ENCODE measurements around the gene CCDC9B.

The CCDC9B gene

GRCh38 chr15:40306371-40306770 lies 34.4 kb downstream of the CCDC9B start:
- peak; percentile 14 for DNase-seq

- no peak for DNase-seq
Observed at GRCh38 chr15:40305281-40305680, 35.5 kb downstream of the CCDC9B start.

- no peak for DNase-seq
Observed at GRCh38 chr15:40303576-40303975, 37.2 kb downstream of the CCDC9B start.

- no peak for DNase-seq
Observed at GRCh38 chr15:40302981-40303380, 37.8 kb downstream of the CCDC9B start.

GRCh38 chr15:40302288-40302886 lies 38.4 kb downstream of the CCDC9B start:
- no peak for DNase-seq

- DNase-seq, result no peak
Observed at GRCh38 chr15:40301467-40302179, 39.1 kb downstream of the CCDC9B start.

- no peak for DNase-seq
Observed at GRCh38 chr15:40300771-40301170, 40.0 kb downstream of the CCDC9B start.

GRCh38 chr15:40300367-40300766 lies 40.4 kb downstream of the CCDC9B start:
- DNase-seq, result no peak

GRCh38 chr15:40298216-40298935 lies 42.4 kb downstream of the CCDC9B start:
- DNase-seq, result no peak

GRCh38 chr15:40297356-40297755 lies 43.4 kb downstream of the CCDC9B start:
- DNase-seq, result no peak

GRCh38 chr15:40296561-40297230 lies 44.0 kb downstream of the CCDC9B start:
- DNase-seq, result no peak

GRCh38 chr15:40295877-40296560 lies 44.7 kb downstream of the CCDC9B start:
- DNase-seq, result no peak

GRCh38 chr15:40295297-40295696 lies 45.4 kb downstream of the CCDC9B start:
- no peak for DNase-seq

- DNase-seq, result no peak
Observed at GRCh38 chr15:40293905-40294895, 46.5 kb downstream of the CCDC9B start.

GRCh38 chr15:40293006-40293405 lies 47.7 kb downstream of the CCDC9B start:
- no peak for DNase-seq

- DNase-seq, result no peak
Observed at GRCh38 chr15:40292246-40292645, 48.5 kb downstream of the CCDC9B start.

GRCh38 chr15:40290918-40291574 lies 49.7 kb downstream of the CCDC9B start:
- no peak for DNase-seq

- DNase-seq, result no peak
Observed at GRCh38 chr15:40290545-40290917, 50.2 kb downstream of the CCDC9B start.

- DNase-seq, result no peak
Observed at GRCh38 chr15:40289140-40289775, 51.5 kb downstream of the CCDC9B start.

- DNase-seq, result no peak
Observed at GRCh38 chr15:40287968-40288367, 52.8 kb downstream of the CCDC9B start.

GRCh38 chr15:40287505-40287904 lies 53.2 kb downstream of the CCDC9B start:
- no peak for DNase-seq

All from activated CD4-positive, alpha-beta T cell treated with anti-CD3 and anti-CD28 coated beads, Interleukin-2, Interleukin-6, amounts not matched to agents 100 ng/mL and 50 ng/mL, durations not matched to agents 16 hours and 8 hours (primary cell).